DOHH2 (cell line): ENCODE measurements around the gene FIGN.

Source experiments
- CTCF ChIP-seq: fragments of 200-600 bp; sonication (generic); IDR thresholded peaks from one replicate; pipeline ENCODE4 v1.5.1; 2014; ENCODE audit warnings: antibody characterized with exemption, mild to moderate bottlenecking, low read depth, low read length; ENCODE audit not compliant: poor library complexity, severe bottlenecking
- EZH2phosphoT487 ChIP-seq: fragments of 200-600 bp; sonication (generic); IDR thresholded peaks from 2 replicates; pipeline ENCODE4 v1.6.1; 2017; ENCODE audit warnings: borderline replicate concordance, mild to moderate bottlenecking, antibody characterized with exemption, low read length, moderate library complexity, mixed read lengths

- TF ChIP-seq CTCF (no peak), EZH2phosphoT487 (no peak)
Observed at GRCh38 chr2:163641986-163642385, 93.8 kb downstream of the FIGN start.
